Motor neuron (in vitro differentiated cells): ENCODE results near the gene CLUH. TPM values are rescaled to one million over a fixed set of nuclear protein-coding genes. Genes with fewer than 3 reads are reported as not detected.

Source experiments
- ATAC-seq, 8 experiments: fragments of 200-7000 bp; cut with Tn5 transposase; replicated peaks in 6 of 8; 2 replicates each; pipeline ENCODE4 v1.8.0; 2021; ENCODE audit warnings: mild to moderate bottlenecking in 8 of 8, moderate library complexity in 8 of 8
- H3K27ac ChIP-seq, 2 donors: fragments of 250-450 bp; sonication (Bioruptor Pico); 2 replicates each; pipeline ENCODE4 v1.9.0; 2021; ENCODE audit warnings: antibody characterized with exemption in 2 of 2, mild to moderate bottlenecking in 2 of 2, moderate library complexity in 1 of 2
- H3K4me1 ChIP-seq, 2 donors: fragments of 250-450 bp; sonication (Bioruptor Pico); replicated peaks in 1 of 2; 2 replicates each; pipeline ENCODE4 v1.6.1; 2021; ENCODE audit warnings: antibody characterized with exemption in 2 of 2, mild to moderate bottlenecking in 2 of 2, moderate library complexity in 1 of 2
- H3K4me3 ChIP-seq, 5 donors: fragments of 250-450 bp; sonication (Bioruptor Pico); 2 replicates each; pipeline ENCODE4 v1.9.0; 2021; ENCODE audit warnings: antibody characterized with exemption in 5 of 5, mild to moderate bottlenecking in 5 of 5, moderate library complexity in 4 of 5
- WGBS, 10 experiments: fragments of 450-650 bp; shearing (Covaris generic); methylation state at CpG; one replicate each; pipeline ENCODE4 v1.0.0; 2022; 5-methylcytosine and 5-hydroxymethylcytosine counted together
- in situ Hi-C, 9 experiments: fragments of 400-800 bp; cut with MboI; loops; one replicate each; pipeline ENCODE4 v1.15.0; 2021; ENCODE audit warnings: low sequenced_read_pairs in 9 of 9, low pct_unique_long_range_greater_than_20kb in 2 of 9; ENCODE audit not compliant: unreplicated experiment in 9 of 9
- total RNA-seq, 8 experiments: library from RNA; unstranded; fragments of 300-600 nt; gene quantifications; 2 replicates each; pipeline versions ENCODE4 v1.2.3 to v1.2.4, GENCODE V29; 2022

Gene CLUH
- total RNA-seq, 8 experiments from 2014 or later: 15.8 to 127 (median 28.4) TPM

GRCh38 chr17:2712300-2713043, 908 bp upstream of the CLUH start:
- ATAC-seq: peak in 6 of 8 experiments; percentile 0 to 5 (median 2)
- 46 to 90% (median 87%) methylated on average over 2 to 23 of the region's 36 CpGs; no CpG with 5 or more reads in 3 of the 10 experiments for WGBS, 10 experiments
- Histone ChIP-seq H3K4me1 (peaks cover 25 to 28% of the 10 kb centered on the region in 2 donors), H3K27ac (peak overlapping the region; percentile 9 to 35), H3K4me3 (peak overlapping the region; percentile 49 to 81 (median 52))
- in situ Hi-C loops: no loop called here

- ATAC-seq: peak; percentile 3 to 26 (median 8)
- H3K4me3 ChIP-seq: peak overlapping the region; percentile 49 to 81 (median 52)
- peak overlapping the region; percentile 2 to 12 for H3K27ac ChIP-seq
- peaks cover 25 to 28% of the 10 kb centered on the region in 2 donors for H3K4me1 ChIP-seq
- in situ Hi-C loops: no loop called here
- 0 to 40% (median 5%) methylated on average over 1 to 13 of the region's 82 CpGs; no CpG with 5 or more reads in 6 of the 10 experiments for WGBS, 10 experiments
These were observed 559 bp downstream of the CLUH start for GRCh38 chr17:2710803-2711607.

GRCh38 chr17:2710071-2710802, 1.3 kb downstream of the CLUH start:
- Histone ChIP-seq H3K4me1 (peaks cover 25 to 28% of the 10 kb centered on the region in 2 donors), H3K4me3 (peak overlapping the region; percentile 49 to 81 (median 52)), H3K27ac (no peak overlapping the region)
- in situ Hi-C loops: no loop called here
- 0 to 89% (median 25%) methylated on average over 3 to 5 of the region's 16 CpGs; no CpG with 5 or more reads in 5 of the 10 experiments for WGBS, 10 experiments
- ATAC-seq: no peak

- H3K4me1 ChIP-seq: peaks cover 25 to 28% of the 10 kb centered on the region in 2 donors
- peak in 1 of 8 experiments; percentile 13 for ATAC-seq
- no peak overlapping the region for H3K27ac ChIP-seq
- in situ Hi-C loops: no loop called here
- H3K4me3 ChIP-seq: no peak overlapping the region
- WGBS, 10 experiments: 20 to 100% (median 68%) methylated on average over 1 to 4 of the region's 10 CpGs; no CpG with 5 or more reads in 5 of the 10 experiments
These were observed 2.3 kb downstream of the CLUH start for GRCh38 chr17:2709183-2709661.

GRCh38 chr17:2708585-2709182, 2.9 kb downstream of the CLUH start:
- no peak overlapping the region for H3K4me3 ChIP-seq
- peaks cover 25 to 28% of the 10 kb centered on the region in 2 donors for H3K4me1 ChIP-seq
- ATAC-seq: no peak
- in situ Hi-C loops: no loop called here
- 67 to 80% methylated on average over 3 to 4 of the region's 21 CpGs; no CpG with 5 or more reads in 8 of the 10 experiments for WGBS, 10 experiments
- no peak overlapping the region for H3K27ac ChIP-seq

GRCh38 chr17:2707721-2708584, 3.6 kb downstream of the CLUH start:
- peak in 4 of 8 experiments; percentile 0 to 13 (median 2) for ATAC-seq
- 17 to 100% (median 70%) methylated on average over 1 to 6 of the region's 13 CpGs; no CpG with 5 or more reads in 5 of the 10 experiments for WGBS, 10 experiments
- Histone ChIP-seq H3K4me1 (peaks cover 24 to 28% of the 10 kb centered on the region in 2 donors), H3K27ac (no peak overlapping the region), H3K4me3 (no peak overlapping the region)
- in situ Hi-C loops: no loop called here

- ATAC-seq: no peak
- peaks cover 16 to 20% of the 10 kb centered on the region in 2 donors for H3K4me1 ChIP-seq
- no peak overlapping the region for H3K27ac ChIP-seq
- no peak overlapping the region for H3K4me3 ChIP-seq
- in situ Hi-C loops: no loop called here
- WGBS, 10 experiments: 60 to 100% (median 86%) methylated on average over 1 to 4 of the region's 21 CpGs; no CpG with 5 or more reads in 6 of the 10 experiments
These were observed 4.6 kb downstream of the CLUH start for GRCh38 chr17:2706911-2707510.

- in situ Hi-C loops: no loop called here
These were observed 5.4 kb downstream of the CLUH start for GRCh38 chr17:2705888-2706795.

GRCh38 chr17:2705263-2705662, 6.3 kb downstream of the CLUH start:
- peak in 5 of 8 experiments; percentile 6 to 61 (median 28) for ATAC-seq
- in situ Hi-C loops: no loop called here
- Histone ChIP-seq H3K4me3 (no peak overlapping the region), H3K27ac (no peak overlapping the region), H3K4me1 (peaks cover 9 to 15% of the 10 kb centered on the region in 2 donors)
- 75 to 90% (median 85%) methylated on average over 1 to 5 of the region's 7 CpGs; no CpG with 5 or more reads in 6 of the 10 experiments for WGBS, 10 experiments

More at GRCh38 chr17:2705888-2706795, 5.4 kb downstream of the CLUH start:
- Histone ChIP-seq H3K4me1 (peaks cover 16 to 18% of the 10 kb centered on the region in 2 donors), H3K27ac (no peak overlapping the region), H3K4me3 (no peak overlapping the region)
- WGBS, 10 experiments: 80 to 100% (median 93%) methylated on average over 1 to 5 of the region's 25 CpGs; no CpG with 5 or more reads in 4 of the 10 experiments
- ATAC-seq: no peak

GRCh38 chr17:2704890-2705248, 6.7 kb downstream of the CLUH start:
- Histone ChIP-seq H3K27ac (no peak overlapping the region), H3K4me3 (no peak overlapping the region), H3K4me1 (peaks cover 6 to 13% of the 10 kb centered on the region in 2 donors)
- no CpG with 5 or more reads among the region's 4 CpGs for WGBS, 10 experiments
- in situ Hi-C loops: no loop called here
- ATAC-seq: no peak
